ENCODE measurements around the gene SHROOM3.

The SHROOM3 gene

DNA sequence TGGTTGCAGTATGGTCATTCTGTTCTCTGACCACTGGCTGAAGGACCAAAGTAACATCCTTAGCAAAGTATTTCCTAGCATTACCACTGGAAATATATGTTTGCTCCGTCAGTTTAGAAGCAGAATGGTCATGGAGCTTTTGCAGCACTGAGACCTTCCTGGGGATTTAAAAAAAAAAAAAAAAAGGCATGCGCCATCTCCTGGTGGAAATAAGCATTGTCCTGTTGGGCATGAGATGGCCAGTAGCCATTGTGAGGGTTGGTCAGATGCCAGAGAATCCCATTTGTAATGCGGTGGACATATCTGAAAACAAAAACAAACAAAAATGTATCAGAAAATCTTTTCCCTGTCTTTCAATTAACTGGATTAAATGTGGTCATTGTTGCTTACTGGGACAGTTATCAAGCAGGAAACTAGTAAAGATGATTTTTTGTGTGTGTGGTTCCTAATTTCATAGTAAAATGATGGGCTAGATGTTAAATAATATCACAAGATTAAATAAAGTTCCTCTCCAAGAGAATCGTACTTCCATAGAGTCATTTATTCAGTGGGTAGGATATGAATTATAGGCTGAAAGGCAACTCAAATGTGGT is 323.4 kb downstream of the SHROOM3 start:
- peak in 1 of 2 experiments; percentile 27 for DNase-seq

DNA sequence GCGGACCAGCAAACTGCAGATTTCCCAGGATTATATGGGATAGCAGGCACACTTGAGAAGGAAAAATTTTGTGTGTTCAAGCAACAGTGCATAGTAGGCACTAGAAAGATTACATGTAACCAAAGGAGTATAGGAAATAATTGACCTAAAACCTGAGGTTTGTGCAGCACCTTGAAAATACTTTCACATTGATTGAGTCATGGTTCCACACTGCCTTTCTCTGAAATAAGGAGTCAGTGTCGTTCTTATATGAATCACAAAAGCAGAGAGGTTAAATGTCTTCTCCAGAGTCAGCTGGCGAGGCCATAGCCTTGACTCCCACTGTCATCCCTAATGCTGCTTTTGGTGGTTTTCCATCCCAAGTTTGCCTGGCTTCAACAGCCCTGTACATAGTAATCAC is 324.0 kb downstream of the SHROOM3 start:
- no peak for DNase-seq

DNA sequence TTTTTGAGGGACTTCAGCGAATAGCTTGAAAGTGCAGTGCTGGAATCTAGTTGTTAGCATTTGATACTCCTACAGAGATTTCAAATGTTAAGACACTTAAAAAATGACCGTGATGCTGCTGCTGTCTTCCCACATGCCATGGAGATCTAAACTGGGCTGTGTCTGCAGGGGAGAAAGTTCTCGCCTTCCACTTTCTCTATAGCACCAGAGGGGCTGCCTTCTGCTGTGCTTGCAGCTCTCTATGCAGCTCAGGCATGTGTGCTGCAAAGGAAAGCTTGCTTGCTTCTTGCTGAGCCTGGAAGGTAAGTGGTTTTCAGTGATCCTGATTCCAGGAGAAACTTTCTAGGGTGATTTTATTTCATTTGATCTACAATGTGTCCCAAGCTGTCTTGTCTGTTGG is 325.2 kb downstream of the SHROOM3 start:
- DNase-seq = no peak

DNA sequence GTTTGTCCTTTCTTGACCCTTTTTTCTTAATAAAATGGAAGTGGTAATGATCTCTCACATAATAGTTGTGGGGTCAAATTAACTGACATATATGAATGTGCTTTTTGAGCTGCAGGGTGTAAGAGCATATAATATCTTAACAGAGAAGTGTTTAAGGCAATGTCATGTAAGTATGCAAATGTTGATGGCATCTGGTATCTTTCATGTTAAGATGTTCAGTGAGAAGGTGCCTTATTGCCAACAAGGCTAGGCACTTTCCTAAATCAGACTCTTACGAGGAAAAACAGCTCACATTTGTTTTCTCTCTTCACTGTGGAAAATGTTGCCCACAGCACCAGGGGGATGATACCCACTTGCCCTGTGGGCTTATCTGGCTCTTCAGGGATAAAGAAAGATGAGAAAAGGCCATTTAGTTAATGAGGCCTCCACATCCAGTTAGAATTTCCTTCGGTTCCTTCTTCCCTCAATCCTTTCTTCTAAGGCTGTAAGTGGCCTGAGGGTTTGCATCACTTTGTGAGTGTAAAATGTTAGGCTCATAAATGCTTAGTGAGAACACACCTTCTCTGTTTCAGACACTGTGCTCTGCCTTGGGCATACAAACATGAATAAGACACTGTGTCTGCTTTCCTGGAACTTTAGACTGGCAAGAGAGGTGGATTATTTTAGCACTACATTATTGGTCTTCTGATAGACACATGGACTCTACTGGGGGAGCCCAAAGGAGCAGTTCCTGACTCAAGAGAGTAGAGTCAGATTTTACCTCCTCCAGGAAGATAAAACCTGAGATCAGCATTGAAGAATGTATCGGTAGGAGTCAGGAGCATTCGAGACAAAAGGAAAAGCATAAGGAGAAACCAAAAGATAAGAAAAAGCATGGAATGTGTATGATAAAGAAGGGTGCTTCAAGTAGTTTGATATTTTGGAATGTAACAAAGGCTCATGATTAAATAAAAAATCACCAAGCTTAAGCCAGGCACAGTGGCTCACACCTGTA is 327.4 kb downstream of the SHROOM3 start:
- DNase-seq = no peak

DNA sequence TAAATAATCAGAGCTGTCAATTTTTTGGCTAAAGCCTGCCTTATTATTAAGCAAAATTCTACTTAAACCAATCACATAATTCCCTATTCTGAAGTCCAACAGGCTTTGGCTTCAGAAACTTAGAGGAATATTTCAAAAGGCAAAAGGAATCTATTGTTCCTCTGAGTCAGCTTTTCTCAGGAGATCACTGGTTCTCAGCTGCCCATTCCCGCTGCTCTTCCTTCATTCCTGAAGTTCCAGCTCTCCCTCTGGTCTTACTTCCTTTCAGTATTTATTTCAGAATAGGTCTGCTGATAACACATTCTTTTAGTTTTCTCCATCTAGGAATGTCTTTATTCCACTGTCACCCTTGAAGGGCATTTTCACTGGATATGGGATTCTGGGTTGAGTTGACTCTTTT is 329.2 kb downstream of the SHROOM3 start:
- no peak for DNase-seq

DNA sequence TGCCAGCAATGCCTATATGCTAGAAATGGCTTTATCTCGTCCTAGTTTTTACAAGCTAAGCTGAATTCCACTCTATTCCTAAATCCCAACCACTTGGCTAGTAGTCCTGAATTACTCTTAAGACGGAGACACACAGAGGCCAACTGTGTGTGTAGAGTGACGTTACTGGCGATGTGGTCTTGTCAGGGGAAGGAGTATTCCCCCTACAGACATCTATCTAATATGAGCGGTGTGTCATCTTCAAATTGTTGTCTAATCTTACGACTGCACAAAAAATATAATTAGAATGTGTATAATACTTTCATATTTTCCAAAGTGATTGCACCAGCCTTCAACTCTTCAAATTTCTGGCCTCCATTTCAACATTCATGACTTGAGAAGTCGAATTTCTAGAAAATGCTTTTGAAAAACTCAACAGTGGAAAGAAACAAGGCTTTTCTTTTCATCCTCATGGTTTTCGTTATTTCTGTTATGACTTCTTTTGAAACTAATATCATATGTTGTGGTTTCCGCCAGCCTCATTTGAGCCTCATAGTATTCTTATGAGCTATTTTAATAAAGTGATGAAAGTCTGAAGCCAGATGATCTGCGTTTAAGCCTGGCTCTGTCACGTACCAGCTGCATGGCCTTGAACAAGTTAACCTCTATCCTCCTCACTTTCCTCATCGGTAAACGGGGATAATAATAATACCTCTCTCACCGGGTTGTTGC is 330.6 kb downstream of the SHROOM3 start:
- DNase-seq = no peak

DNA sequence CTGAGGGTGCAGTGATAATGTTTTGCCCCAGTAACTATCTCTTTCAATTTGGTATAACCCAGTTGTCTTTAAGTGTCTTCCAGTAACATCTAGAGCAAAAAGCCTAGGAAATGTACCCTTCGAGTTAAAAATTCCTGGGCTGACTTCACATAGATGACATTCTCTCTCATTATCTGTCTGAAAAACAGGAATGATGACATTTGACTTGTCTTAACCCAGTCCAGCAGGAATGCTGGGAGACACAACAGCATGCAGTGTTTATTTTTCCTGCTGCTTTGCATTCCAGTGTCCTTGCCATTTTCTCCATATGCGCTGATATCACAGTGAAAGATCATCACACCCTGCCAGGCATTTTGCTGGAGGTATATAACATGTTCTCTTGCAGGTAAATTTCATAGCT is 333.0 kb downstream of the SHROOM3 start:
- no peak for DNase-seq

DNA sequence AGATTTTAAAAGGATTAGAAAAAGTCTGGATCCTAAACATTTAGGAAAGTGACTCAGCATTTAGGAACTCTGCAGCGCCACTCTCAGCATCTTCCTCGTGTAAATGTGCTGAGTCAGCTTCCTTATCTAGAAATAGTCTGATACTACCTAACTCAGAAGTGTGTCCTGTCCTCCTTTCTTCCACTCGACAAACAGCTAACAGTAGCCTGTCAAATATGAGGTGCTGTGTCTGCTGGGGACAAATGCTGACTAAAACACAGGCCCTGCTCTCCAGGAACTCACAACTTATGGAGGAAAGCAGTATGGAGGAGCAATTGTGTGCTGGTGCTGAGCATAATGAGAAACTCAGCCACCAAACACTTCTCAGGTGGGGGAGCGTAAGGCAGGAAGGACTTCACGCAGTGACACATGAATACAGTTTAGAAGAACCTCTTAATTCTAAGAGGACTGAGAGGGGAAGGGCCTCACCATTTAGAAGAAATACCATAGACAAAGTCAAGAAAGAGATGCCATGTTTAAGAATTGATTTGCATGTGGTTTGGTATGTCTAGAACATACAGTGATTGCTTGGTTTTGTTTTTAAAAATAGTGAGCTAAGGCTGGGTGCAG is 337.6 kb downstream of the SHROOM3 start:
- DNase-seq = no peak

DNA sequence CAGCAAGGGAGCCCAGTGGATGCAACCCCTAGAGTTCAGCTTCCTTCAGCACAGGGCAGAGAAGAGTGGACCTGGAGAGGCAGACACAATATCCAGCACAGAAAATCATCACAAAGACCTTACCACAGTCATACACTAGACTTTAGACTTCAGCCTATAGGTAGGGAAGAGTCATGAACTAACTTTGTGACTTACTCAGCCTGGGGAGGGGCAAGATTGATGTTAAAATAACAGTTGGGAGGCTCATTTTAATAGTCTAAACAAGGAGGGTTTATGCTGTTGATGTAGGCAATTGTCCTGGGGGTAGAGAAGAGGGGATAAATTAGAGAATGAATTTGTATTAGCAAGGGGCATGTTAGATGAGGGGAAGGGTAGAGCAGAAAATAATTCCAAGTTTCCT is 338.7 kb downstream of the SHROOM3 start:
- DNase-seq = no peak

DNA sequence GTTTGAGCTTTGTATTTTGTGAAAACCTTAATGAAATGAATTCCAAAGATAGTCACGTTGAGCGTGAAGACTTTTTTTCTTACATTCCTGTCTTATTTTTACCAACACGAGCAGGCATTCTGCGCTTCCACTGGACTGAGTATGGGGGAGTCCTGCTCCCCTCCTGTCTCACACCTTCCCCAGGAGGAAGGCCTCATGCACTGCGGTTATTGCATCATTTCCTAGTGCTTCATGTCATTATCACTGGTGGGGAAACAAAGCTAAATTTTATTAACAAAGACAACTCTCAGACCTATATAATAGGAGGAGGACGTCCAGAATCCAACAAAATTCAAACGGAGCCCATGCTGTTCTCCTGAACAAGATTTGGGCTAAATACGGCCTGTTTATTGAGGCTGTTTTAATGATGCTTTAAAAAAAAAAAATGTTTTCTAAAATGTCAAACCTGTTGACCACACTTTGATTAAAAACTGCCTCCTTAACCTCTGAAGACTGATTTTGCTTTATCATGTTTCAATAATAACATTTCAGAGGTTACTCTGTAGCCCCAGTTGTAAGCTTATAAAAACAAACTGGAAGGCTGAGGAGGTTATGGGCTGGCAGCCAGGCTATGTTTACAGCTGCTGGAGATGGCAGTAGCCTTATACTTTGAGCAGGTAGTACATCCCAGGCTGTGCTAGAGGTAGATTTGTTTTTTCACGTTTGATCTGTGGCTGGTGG is 344.9 kb downstream of the SHROOM3 start:
- peak in 1 of 2 experiments; percentile 18 for DNase-seq

DNA sequence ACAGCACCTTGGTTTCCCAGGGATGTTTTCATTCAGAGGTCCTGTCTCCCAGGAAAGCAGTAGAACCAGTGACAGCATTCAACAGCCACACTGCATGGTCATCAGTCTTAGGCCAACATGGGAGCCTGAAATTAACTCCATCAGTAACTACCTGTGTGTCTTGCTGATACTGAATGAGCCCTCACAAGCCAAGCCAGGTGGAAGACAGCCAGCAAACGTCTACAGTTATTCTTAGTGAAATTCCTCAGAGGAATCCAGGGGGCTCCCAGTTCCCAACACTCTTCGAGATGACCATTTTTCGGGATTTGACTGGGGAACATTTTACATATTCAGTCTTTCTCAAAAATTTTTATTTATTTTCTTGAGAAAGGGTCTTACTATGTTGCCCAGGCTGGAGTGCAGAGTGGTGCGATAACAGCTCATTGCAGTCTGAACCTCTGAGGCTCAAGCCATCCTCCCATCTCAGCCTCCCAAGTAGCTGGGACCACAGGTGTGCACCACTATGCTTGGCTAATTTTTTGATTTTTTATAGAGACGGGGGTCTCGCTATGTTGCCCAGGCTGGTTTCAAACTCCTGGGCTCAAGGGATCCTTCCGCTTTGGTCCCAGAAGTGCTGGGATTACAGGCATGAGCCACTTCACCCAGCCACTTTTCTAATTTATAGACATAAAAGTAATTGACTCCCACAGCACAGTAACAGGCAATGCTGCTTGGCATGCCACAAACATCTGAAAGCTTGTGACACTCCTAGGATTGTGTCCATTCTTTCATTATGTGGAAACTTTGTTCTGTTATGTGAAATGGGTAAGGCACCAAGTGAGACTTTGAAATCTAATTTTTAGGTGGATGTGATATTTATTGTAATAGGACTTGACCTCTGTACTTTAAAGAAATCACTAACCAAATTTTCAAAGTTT is 346.0 kb downstream of the SHROOM3 start:
- no peak for DNase-seq

DNA sequence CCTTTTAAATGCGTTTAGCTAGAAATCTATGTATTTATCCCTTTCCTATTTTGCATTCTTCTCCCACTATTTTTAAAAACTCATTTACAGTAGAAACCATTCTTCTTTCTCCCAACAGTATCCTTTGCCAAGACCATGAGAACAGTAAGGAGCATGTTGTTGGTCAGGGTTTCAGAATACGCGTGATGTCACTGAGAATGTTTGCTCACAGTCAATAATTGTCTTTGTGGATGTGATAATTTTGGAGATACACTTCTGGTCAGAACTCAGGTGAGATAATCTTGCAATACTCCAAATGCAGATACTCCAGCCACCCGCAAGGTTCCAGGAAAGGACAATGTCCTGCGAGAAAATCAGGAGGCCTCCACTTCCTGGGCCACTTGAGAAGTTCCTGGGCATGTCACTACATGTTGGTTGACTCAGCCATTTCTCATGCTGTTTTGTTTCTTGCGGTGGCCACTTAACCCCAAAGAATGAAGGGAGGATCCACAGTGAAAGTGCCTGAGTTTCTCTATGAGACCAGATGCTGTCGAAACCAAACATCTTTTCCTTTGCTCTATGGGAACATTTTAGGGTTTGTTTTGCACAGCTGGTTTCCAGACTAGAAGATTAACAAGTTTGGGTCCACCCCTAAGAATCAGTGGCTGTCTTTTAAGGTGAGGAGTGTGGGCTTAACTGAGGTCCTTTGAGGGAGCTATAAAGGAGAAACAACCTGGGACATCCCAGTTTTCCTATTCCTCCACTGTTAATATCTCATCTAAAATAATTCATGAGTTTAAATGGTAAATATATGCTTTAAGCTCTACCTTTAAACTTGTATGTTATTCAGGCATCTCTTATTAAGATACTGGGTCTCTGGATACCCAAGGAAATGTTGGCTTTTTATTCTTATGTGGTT is 346.9 kb downstream of the SHROOM3 start:
- peak; percentile 4 to 14 for DNase-seq

DNA sequence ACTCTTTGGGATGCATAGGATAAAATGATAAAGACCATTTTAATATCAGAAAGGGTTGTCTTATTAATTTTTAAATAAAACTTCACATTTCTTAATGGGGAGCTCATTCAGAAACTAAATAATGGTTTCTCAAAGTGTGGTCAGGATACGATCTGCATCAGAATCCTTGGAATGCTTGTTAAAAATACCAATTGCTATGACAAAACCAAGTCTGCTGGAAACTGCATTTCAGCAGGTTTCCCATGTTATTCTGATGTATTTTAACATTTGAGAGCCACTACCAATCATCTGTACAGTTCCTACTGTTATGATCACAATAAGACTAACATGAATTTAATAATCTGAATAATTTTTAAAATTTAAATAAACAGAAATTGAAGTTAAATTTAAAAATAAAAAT is 347.8 kb downstream of the SHROOM3 start:
- DNase-seq = no peak

DNA sequence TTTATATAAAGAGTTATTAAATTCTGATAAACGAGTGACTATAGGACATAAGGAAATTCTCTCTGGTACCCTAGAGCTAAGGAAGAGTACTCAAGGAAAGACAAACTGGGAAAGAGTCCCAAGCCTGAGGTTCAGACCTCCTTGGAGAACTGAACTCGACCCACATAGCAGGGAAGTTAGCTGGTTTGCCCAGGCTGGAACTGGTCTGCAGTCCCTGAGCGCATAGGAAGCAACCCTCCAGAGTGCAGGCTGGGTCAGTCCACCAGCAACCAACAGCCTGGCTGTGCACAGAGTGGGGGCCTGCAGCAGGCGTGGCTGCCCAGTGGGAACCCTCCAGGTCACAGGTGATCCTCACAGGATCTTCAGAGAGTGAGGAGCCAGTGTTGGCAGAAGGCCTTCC is 348.8 kb downstream of the SHROOM3 start:
- no peak for DNase-seq

DNA sequence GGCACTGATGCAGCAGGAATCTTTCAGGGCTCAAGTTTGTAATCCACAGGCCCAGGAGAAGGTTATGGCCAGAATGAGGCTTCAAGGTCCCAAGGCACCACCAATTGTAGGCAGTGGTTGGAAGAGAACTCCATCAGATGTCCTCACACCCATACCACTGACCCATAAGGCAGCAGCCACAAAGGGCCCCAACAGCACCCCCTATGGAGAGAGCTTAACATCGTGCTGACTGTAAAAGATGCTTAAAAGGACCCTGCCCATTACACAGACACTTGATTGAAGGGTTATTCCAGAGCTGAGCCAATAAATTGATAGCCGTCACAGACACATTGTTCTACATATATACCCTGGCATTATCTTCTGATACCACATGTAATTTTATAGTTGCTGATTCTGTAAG is 349.2 kb downstream of the SHROOM3 start:
- DNase-seq = no peak

DNA sequence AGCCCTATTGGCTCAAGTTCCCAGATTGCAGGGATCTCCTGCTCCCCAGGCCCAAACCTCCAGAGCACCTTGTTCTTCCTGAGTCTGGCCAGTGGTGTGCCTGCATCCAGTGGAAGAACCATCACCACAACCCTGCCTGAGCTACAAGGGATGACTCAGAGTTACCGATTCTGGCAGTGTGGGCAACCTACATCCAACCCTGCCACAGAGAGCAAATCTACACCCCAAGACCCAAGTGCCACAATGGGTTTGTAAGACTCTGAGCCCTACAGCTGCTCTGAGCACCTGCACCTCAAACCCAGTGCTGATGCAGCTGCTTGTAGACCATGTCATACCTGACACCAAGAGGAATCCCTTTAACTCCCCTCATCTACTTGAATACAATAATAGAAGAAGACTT is 352.9 kb downstream of the SHROOM3 start:
- DNase-seq = no peak

DNA sequence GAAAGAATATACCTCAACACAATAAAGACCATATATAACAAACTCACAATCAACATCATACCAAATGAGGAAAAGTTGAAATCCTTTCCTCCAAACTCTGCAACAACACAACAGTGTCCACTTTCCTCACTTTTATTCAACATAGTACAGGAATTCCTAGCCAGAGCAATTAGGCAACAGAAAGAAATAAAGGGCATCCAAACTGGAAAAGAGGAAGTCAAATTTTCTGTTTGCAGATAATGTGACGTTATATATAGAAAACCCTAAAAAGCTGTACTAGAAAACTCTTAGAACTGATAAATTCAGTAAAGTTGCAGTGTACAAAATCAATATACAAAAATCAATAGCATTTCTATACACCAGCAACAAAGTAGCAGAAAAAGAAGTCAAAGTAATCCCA is 355.3 kb downstream of the SHROOM3 start:
- DNase-seq = no peak

DNA sequence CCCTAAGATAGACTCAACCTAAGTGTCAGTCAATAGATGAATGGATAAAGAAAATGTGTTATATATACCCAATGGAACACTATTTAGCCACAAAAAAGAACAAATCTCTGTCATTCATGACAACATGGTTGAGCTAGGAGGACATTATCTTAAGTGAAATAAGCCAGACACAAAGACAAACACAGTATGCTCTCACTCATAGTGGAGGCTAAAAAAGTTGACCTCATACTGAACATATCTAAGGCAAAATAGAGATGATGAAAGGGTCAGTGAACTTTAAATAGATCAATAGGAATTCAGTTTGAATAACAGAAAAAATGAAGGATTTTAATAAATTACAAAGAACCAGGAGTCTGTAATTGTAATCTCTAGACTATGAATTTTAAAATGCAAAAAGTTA is 356.4 kb downstream of the SHROOM3 start:
- no peak for DNase-seq

DNA sequence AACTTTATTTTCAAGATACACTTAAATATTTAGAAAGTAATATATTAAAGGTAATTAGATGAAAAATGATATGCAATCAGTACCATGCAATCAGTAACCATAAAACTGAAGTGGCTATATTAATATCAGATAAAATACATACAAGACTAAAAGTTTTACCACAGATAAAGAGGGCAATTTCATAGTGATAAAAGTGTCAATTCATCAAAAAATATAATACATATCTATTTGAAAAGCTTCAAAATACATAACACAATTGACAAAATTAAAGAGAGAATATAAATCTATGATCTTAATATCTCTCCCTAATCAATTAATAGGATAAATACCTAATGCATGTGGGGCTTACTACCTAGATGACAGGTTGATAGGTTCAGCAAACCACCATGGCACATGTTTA is 357.4 kb downstream of the SHROOM3 start:
- DNase-seq = no peak

DNA sequence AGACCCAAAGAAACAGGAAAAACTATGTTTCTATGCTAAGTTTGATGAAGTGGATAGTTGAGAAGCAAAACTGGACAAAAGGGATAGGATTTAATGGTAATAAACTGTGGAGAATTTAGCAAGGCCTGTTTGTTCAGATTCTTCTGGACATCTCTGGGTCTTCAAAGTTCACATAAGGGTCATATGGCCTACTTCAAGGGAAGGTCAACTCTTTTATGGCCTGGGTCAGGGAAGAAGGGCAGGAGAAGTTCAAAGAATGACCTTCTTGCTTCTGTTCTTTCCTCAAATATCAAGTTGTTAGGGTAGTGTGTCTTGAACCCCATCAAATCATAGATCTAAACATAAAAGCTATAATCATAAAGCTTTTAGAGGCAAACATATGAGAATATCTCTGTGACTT is 360.2 kb downstream of the SHROOM3 start:
- no peak for DNase-seq

Data from SHP77 (cell line).